WERI-Rb-1 (cell line): Measurements from ENCODE around the gene BAG3.

Experiments used
- DNase-seq: peaks from one replicate; pipeline ENCODE4 v3.0.0-alpha.2; 2020
- H3K27ac ChIP-seq: fragments of 250-450 bp; sonication (Bioruptor Pico); 2 replicates; pipeline ENCODE4 v1.5.1; 2020; ENCODE audit warnings: mild to moderate bottlenecking, moderate library complexity
- H3K27me3 ChIP-seq: fragments of 250-450 bp; sonication (Bioruptor Pico); 2 replicates; pipeline ENCODE4 v1.5.1; 2021; ENCODE audit warnings: mild to moderate bottlenecking, low read depth, moderate library complexity; ENCODE audit not compliant: insufficient read depth, severe bottlenecking
- H3K36me3 ChIP-seq: fragments of 250-450 bp; sonication (Bioruptor Pico); 2 replicates; pipeline ENCODE4 v1.5.1; 2020; ENCODE audit warnings: mild to moderate bottlenecking, moderate library complexity
- H3K4me3 ChIP-seq: 2 replicates; pipeline ENCODE4 v1.5.1; 2011; ENCODE audit warnings: low read depth, mild to moderate bottlenecking, control low read depth, low read length
- H3K9me3 ChIP-seq: fragments of 250-450 bp; sonication (Bioruptor Pico); 2 replicates; pipeline ENCODE4 v1.5.1; 2021; ENCODE audit warnings: mild to moderate bottlenecking, moderate library complexity; ENCODE audit not compliant: severe bottlenecking
- TF ChIP-seq, protein P1 (sequence below): IDR thresholded peaks from 2 replicates; pipeline ENCODE4 v1.5.1; 2011; ENCODE audit warnings: low read depth, mild to moderate bottlenecking, control low read depth, inconsistent platforms, low read length

BAG3 gene

DNA sequence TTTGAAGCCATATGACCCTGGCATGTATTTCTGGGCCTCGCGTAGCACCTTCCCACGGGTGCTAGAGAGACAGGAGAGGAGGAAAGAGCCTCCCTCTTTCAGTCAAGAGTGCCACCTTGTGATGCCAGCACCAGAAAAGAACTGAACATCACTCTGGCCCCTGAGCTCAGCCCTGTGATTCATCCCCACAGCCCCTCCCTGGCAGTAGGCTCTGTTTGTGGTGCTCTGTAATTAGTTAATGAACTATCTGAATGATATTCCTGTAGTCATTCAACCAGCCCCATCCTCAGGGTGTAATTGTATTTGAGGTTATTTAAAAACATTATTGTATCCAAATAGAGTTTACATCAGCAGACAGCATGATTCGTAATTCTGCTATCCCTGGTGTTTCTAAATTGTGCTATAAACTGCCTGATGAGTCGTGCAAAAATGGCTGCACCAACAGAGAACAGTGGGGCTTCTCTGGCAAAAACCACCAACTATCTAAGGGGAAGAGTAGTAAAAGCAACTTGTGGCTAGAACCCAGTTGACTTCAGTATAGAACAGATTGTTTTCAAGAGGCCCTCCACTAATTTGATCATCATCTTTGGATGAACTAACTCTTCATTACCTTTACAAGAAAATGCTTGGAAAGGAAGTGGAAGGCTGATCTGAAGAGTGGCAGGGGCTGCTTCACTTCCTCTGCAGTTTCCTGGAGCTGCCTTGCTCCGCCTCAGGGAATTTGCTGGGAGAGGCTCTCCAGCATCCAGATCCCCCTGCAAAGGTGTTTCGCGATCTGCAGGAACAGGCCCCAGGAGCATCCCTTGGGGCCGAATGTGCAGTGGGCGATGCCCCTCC is 30.7 kb upstream of the BAG3 start:
- no peak for DNase-seq
- TF ChIP-seq, protein P1, sequence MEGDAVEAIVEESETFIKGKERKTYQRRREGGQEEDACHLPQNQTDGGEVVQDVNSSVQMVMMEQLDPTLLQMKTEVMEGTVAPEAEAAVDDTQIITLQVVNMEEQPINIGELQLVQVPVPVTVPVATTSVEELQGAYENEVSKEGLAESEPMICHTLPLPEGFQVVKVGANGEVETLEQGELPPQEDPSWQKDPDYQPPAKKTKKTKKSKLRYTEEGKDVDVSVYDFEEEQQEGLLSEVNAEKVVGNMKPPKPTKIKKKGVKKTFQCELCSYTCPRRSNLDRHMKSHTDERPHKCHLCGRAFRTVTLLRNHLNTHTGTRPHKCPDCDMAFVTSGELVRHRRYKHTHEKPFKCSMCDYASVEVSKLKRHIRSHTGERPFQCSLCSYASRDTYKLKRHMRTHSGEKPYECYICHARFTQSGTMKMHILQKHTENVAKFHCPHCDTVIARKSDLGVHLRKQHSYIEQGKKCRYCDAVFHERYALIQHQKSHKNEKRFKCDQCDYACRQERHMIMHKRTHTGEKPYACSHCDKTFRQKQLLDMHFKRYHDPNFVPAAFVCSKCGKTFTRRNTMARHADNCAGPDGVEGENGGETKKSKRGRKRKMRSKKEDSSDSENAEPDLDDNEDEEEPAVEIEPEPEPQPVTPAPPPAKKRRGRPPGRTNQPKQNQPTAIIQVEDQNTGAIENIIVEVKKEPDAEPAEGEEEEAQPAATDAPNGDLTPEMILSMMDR: no peak
- H3K27ac ChIP-seq: peak overlapping the region; percentile 75; the same call in 1 of the 2 replicates

DNA sequence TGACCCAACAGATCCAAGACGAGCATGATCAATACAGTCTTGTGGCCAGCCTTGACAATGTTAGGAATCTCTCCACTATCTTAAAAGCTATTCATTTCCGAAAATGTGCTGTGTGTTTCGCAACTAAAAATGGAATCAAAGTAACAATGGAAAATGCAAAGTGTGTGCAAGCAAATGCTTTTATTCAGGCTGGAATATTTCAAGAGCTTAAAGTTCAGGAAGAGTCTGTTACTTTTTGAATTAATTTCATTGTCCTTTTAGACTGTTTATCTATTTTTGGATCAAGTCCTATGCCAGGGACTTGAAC is 30.1 kb upstream of the BAG3 start:
- no peak for DNase-seq
- no peak overlapping the region for H3K27ac ChIP-seq
- TF ChIP-seq, protein P1: no peak

More for the DNA sequence above, 30.7 kb upstream of the BAG3 start:
- no peaks in the 10 kb centered on the region for H3K27me3 ChIP-seq
- no peak overlapping the region for H3K4me3 ChIP-seq
- H3K36me3 ChIP-seq: no peaks in the 10 kb centered on the region
- H3K9me3 ChIP-seq: no peaks in the 10 kb centered on the region

DNA sequence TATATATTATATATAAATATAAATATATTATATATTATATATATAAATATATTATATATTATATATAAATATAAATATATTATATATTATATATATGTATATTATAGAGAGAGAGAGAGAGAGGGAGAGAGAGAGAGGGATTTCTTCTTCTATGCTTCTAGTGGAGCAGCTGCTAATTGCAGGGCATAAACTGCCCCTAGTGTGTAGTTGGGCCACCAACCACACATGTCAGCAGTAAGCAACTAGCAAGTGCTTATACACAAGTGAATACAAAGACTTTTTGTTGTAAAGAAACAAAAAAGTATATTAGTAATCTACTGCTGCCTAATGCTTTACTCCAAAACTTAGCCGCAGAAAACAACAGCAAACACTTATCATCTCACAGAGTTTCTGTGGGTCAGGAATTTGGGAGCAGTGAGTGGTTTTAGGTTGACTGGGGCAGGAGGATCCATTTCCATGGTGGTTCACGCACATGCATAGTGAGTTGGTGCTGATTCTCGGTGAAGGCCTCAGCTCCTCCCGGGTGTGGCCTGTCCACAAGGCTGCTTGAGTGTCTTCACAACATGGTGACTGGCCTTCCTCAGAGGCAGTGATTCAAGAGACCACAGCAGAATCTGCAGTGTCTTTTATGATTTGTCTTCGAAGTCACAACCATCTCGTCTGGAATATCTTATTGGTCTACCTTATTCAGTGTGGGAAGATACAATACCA is 25.5 kb upstream of the BAG3 start:
- Histone ChIP-seq H3K4me3 (no peak overlapping the region), H3K27ac (no peak overlapping the region), H3K36me3 (no peaks in the 10 kb centered on the region), H3K27me3 (no peaks in the 10 kb centered on the region), H3K9me3 (no peaks in the 10 kb centered on the region)
- DNase-seq: no peak
- TF ChIP-seq, protein P1: no peak

More for the DNA sequence above, 30.1 kb upstream of the BAG3 start:
- H3K9me3 ChIP-seq: no peaks in the 10 kb centered on the region
- H3K4me3 ChIP-seq: no peak overlapping the region
- no peaks in the 10 kb centered on the region for H3K27me3 ChIP-seq
- no peaks in the 10 kb centered on the region for H3K36me3 ChIP-seq

DNA sequence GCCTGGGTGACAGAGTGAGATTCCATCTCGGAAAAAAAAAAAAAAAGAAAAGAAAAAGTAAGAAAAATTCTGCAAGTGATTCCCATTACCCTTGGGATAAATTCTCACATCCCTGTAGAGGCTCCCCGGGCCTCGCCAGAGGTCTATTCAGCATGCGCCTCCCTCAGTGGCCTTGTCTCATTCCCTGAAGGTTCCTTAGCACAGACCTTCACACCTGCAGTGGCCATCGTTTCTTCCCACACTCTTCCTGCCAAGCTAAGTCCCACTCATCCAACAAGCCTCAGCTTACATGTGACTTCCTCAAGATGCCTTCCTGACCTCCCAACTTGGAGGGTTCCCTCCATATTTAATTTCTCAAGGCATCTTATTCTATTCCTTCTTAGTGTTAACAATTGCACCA is 20.9 kb upstream of the BAG3 start:
- Histone ChIP-seq H3K4me3 (no peak overlapping the region), H3K27me3 (no peaks in the 10 kb centered on the region), H3K9me3 (no peaks in the 10 kb centered on the region), H3K36me3 (no peaks in the 10 kb centered on the region), H3K27ac (no peak overlapping the region)
- DNase-seq: no peak
- TF ChIP-seq, protein P1: no peak

DNA sequence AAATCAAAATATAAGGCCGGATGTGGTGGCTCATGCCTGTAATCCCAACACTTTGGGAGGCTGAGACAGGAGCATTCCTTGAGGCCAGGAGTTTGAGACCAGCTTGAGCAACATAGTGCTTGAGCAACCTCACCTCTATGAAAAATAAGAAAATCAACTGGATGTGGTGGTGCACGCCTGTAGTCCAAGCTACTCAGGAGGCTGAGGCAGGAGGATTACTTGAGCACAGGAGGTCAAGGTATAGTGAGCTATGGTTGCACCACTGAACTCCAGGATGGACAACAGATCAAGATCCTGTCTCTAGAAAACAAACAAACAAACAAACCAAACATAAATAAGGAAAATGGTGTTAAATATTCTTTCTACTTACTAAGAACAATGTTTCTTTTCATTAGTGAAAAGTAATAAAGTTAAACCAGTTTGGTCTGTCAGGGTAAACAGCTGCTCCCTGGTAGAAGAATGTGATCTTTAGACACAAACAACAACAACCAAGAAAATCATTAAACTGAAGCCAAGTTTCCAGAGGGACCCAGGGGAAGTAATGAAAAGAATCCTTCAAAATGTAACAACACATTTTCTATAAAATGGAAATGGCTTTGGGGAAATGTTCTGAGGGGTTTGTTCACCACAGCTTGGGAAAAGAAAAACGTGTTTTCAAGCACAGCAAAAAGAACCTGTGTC is 17.5 kb upstream of the BAG3 start:
- no peaks in the 10 kb centered on the region for H3K9me3 ChIP-seq
- no peak overlapping the region for H3K4me3 ChIP-seq
- no peaks in the 10 kb centered on the region for H3K36me3 ChIP-seq
- H3K27ac ChIP-seq: no peak overlapping the region
- H3K27me3 ChIP-seq: no peaks in the 10 kb centered on the region
- DNase-seq: no peak
- TF ChIP-seq, protein P1: no peak
